ENCODE results near the gene POU2AF3.
"Not testable (repeated sequence)": the region's sequence is repeated elsewhere in the genome, so short reads cannot be mapped to it uniquely, and the experiment has no call there.

Gene POU2AF3, protein sequence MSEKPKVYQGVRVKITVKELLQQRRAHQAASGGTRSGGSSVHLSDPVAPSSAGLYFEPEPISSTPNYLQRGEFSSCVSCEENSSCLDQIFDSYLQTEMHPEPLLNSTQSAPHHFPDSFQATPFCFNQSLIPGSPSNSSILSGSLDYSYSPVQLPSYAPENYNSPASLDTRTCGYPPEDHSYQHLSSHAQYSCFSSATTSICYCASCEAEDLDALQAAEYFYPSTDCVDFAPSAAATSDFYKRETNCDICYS

DNA sequence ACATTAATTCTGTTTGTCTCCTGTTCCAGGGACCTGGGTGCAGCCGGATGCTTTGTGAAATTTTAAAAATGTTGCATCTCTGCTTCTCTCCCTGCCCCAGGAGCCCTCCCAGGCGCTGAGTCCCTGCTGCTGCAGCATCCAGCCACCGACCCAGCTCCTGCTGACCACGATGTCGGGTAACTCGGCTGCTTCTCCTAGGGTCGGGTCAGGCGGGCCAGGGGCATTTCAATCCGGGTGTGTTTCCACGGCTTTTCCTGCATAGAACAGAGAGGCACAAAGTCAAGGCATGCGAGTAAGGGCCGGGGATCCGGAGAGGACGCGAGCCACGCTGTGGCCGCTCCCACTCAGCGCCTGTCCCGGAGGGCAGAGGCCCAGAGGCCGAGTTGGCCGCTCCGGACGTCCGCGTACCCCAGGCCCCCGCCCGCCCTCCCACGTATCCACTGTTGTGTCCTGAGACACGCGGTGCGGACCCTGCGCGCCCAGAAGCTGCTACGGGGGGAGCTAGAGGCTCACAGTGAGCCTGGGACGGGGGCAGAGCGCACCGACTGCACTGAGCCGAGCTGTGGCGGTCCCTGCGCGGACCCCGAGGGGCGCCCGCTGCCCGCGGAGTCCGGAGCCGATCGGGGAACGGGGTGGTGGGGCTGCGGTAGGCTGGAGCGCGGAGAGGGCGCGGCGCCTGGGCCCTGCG lies at the start of gene POU2AF3:
Gene POU2AF3, plus strand, starts transcription at position 134 of the 688 bp plus-strand sequence. Its CDS starts 36 bp downstream, at position 170.
- no peak for DNase-seq

DNA sequence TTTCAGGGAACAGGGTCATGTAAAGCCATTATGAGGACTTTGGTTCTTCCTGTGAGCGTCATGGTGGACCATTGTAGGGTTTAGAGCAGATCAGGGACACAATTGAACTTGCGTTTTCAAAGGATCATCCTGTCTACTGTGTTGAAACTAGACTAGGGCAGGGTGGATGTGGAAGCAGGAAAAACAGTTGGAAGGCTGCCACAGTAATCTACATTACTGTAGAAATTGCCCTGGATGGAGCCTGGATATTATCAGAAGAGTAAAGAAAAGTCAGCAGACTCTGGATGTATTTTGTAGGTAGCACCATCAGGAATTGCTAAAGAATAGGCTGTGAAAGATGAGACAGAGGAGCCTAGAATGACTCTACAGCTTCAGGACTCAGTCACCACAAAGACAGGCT lies 47.4 kb upstream of the POU2AF3 start:
- DNase-seq = no peak

DNA sequence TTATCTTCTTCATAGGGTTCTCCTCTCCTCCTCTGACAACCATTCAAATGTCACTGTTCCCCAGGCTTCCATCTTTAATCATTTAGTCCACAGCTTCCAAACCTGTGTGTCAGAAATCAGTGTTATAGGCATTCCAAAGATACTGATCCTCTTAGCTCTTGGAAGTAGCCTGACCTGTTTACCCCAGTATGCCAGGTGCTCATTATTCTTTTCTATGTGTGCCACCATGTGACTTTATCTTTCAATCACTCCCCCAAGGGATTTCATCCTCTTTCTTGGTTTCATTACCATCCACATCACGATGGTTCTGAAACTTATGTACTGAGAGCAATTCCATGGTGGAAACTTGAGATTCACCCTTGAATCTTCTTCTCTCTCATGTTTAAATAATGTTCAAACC lies 45.2 kb upstream of the POU2AF3 start:
- DNase-seq = no peak

DNA sequence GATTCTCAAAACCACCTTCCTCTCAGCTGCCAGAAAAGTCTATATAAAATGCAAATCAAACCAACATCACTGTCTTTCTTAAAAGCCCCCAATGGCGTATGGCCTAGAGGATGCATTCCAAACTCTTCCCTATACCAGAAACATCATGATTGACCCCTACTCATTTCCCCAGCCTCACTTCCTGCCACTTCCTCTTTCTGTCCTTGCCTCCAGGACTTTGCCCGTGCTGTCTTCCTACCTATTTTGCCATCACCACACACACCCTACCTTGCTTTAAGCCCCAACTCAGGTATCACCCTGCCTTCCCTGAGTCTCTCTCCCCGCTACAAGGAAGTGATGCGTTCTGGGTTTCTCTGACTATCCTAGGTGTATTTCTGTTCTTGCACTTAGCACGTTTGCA lies 44.7 kb upstream of the POU2AF3 start:
- DNase-seq = no peak

DNA sequence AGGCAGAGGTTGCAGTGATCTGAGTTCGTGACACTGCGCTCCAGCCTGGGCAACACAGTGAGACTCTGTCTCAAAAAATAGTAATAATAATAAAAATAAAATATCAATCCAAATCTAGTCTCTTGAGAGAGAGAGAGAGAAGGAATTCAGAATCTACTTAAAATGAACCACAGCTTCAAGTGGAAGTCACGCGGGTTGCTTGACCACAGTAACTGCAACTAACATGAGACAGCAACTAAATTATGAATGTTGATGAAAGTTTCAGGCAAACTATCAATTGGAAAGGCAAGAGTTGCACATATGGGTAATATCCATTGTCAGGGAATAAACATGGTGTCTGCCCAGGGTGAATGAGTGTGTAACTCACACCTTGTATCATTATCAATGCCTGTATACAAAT lies 40.3 kb upstream of the POU2AF3 start:
- no peak for DNase-seq

DNA sequence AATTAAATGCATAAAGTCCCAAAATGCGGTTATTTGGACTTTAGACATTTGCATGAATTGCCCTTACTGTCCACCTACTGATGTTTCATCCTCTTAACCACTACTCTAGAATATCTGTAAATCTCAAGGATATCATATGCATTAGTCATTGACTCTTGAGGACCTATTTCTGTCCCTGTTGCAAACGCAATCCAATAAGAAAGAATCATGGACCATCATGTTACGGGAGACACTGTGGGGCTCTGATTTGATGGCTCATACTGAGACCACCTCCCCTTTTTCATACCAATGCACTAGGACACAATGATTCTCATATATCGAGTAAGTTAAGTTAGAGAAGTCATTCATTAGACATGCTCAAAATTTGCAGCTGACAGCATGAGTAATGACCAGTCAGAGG lies 38.5 kb upstream of the POU2AF3 start:
- no peak for DNase-seq

DNA sequence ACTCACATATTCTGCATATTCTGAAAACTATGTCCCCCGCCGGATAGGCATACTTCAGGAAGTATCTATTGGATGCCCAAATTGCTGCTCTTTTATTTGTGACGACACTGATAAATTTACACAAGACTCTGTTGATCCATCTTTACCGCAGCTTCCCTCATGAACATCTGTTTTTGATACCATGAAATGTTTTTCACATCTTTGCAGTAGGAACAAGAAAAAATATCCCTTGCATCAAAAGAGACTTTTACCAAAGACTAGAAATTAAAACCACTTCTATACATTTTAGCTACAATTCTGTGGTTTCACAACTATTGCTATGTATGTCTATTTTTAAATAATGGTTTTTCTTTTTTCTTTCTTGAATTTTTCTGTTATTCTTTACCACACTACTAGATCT lies 37.5 kb upstream of the POU2AF3 start:
- no peak for DNase-seq

DNA sequence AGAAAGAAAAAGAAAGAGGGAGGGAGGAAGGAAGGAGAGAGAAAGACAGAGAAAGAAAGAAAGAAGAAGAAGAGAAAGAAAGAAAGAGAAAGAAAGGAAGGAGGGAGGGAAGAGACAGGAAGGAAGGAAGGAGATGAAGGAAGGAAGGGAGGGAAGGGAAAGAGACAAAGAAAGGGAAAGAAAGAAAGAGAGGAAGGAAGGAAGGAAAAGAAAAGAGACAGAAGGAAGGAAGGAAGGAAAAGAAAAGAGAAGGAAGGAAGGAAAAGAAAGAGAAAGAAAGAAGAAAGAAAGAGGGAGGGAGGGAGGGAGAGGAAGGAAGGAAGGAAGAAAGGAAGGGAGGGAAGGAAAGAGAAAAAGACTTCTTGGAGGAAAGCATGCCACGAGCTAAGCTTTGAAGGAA lies 33.7 kb upstream of the POU2AF3 start:
- DNase-seq = no peak

DNA sequence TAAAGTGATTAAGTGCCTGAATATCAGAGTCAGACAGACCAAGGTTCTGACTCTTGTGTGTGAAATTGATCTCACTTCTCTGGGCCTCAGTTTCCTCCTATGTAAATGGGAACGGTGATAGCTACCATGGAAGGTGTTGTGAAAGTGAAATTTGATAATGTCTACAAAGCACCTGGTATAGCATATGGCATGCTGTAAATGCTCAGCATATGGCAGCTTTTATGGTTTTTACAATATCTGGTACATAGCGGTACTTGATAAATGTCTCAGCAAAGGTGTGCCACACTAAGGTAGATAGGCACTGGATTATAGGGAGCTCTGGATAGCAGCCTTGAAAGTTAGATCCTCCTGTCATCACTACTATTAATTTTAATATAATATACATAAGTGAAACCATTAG lies 32.9 kb upstream of the POU2AF3 start:
- no peak for DNase-seq

DNA sequence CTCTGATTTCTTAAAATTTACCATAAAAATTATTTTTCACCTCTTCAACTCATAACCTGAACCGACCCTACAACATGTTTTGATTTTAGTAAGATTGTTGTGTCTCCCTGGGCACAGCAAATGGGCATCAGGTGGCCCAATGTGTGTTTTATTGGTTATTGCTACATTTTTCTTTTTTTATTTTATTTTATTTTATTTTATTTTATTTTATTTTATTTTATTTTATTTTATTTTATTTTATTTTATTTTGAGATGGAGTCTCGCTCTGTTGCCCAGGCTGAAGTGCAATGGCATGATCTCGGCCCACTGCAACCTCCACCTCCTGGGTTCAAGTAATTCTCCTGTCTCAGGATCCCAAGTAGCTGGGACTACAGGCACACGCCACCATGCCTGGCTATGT lies 30.0 kb upstream of the POU2AF3 start:
- not testable (repeated sequence) for DNase-seq

DNA sequence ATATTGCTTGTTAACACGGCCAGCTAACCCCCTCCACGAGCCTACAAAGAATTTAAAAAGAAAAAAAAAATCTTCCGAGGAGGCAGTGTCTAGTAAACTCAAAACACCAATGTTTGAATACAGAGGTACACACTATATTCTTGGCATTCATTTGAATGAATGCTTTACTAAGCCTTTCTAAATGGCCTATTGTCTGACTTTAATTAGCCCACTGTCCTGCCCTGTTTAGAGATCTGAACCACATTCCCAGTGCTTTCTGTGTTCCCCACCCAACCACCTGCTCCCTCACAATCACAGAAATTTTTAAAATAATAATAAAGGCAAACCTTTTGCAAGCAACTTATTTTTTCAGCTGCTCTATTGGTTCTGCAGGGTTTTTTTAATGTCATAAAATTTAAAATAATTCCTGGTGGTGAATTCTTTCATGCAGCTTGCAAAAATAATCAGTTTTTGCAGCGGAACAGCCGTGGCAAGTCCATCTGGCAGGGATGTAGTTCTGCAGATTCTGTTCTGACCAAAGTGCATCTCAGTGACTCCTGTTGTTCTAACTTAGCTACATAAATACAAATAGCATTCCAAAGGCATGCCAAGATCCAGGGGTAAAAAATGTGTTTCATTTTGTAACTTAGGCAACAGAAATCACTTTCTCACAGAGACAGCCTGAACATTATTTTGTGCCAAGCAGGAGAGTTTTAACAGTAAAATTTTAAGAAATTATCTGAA lies 29.0 kb upstream of the POU2AF3 start:
- no peak for DNase-seq

DNA sequence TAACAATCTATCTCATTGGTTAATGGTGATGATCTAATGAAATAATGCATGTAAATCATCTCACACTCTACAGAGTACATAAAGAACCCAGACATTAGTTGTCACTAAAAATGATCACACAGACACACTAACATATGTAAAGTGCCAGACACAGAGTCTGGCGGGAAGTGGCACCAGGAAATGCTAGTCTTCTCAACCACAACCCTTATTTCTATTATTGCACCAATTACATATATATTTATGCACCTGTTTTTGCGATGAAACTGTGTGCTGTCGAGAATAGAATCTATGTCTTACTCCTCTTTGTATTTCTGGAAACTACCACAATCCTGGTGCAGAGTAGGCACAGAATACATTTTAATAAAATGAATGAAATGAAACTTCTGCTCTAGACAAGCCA lies 25.9 kb upstream of the POU2AF3 start:
- DNase-seq = no peak

DNA sequence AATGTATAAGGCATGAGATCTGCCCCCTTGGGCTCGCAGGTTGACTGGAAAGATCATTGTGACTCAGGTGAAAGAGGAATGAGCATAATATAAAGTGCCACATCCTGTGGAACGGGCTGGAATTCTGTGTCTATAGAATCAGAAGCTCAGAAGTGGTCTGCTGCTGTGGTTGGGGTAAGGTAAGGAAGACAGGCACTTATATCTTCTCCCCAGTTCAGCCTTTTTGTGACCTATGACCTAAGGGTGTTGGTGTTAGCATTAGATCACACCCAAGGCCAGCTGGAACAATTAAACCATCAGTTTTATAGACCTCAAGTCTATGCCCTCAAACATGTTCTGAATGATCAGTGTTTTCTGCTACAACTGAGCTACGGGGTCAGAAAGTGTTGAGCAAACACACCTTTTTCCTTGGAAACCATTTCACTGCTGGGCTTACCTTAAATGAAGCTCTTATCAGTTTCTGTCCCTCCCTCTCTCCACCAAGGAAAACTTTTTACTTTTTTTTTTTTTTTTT lies 15.7 kb upstream of the POU2AF3 start:
- DNase-seq = no peak

DNA sequence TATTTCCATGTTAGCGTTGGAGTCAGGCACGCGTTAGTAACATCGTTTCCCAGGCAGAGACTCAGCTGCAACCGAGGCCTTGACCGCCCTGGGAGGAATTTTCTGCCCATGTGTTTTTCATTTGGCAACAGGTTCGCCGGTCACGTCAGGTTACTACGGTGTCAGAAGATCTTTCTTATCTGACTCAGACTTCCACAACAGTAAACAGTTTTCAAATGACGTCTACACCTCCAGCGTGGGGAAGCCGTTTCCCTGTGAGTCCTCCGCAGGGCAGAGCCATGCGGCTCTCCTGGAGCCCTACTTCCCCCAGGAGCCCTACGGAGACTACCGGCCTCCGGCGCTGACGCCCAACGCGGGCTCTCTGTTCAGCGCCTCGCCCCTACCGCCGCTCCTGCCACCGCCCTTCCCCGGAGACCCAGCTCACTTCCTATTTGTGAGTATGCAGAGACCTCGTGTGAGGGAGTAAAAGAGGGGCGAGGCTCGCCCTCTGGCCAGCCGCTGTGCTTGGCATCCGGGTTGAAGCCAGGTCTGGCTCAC lies 14.3 kb upstream of the POU2AF3 start:
- no peak for DNase-seq

DNA sequence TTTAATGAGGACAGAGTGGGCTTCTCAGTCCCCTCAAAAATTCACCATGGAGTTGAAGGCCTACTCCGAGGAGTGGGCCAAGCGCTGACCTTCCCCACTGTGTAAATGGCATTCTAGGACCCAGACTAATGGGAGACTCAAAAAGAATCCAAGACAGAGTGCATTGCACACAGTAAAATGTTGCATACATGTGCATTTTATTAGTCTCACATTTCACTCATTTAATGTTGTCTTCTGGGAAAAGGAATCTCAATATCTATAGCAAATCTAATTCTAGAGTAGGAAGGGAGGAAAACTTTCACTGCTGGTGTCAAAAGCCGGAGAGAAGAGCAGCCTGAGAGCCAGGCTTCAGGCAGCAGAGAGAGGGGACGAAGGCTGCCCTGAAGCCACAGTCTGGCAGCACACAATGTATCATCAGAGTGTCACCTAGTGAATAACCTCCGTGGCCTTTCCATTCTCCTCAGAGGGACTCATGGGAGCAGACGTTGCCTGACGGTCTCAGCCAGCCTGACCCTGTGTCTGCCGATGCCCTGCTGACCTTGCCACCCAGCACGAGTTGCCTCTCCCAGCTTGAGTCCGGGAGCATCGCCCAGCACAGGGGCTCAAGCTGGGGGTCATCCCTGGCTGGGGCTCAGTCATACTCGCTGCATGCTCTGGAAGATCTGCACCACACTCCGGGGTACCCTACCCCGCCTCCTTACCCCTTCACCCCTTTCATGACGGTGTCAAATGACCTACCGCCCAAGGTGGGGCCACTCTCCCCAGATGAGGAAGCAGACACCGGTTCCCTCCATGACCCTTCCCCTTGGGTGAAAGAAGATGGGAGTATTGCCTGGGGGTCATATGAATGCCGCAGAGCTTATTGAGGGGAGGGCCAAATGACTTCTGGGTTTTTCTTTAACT lies 12.9 kb upstream of the POU2AF3 start:
- DNase-seq = no peak

DNA sequence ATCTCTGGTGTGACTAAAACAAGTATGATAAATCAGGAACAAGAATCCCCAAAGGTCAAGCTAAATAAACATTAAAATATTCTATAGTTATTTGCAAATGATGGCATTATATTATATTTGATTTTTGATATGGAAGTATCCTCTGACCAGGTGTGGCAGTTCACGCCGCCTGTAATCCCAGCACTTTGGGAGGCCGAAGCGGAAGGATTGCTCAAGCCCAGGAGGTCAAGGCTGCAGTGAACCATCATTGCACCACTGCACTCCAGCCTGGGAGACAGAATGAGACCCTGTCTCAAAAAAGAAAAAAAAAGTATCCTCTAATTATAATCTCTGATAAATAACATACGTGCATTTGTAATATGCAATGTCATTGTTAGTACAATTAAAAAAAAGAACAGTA lies 6.6 kb upstream of the POU2AF3 start:
- no peak for DNase-seq

DNA sequence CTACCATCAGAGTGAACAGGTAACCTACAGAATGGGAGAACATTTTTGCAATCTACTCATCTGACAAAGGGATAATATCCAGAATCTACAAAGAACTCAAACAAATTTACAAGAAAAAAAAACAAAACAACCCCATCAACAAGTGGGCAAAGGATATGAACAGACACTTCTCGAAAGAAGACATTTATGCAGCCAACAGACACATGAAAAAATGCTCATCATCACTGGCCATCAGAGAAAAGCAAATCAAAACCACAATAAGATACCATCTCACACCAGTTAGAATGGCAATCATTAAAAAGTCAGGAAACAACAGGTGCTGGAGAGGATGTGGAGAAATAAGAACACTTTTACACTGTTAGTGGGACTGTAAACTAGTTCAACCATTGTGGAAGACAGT lies 5.9 kb upstream of the POU2AF3 start:
- not testable (repeated sequence) for DNase-seq

DNA sequence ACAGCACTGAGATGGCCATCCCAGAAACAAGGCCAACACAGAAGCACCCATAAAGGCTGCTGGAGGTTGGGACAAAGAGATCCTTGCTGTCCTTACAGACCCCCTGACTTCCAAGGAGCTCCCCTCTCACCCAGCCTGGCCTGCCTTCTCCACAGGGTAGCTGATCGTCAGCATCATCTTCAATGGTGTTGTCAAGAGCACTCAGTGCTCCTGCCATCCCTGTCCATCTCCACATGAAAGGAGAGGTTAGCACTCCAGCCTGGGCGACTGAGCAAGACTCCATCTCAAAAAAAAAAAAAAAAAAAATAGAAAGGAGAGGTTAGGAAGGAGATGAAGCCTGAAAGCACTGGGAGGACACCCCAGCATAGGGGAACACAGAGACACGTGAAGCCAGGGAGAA lies 2.1 kb upstream of the POU2AF3 start:
- no peak for DNase-seq

DNA sequence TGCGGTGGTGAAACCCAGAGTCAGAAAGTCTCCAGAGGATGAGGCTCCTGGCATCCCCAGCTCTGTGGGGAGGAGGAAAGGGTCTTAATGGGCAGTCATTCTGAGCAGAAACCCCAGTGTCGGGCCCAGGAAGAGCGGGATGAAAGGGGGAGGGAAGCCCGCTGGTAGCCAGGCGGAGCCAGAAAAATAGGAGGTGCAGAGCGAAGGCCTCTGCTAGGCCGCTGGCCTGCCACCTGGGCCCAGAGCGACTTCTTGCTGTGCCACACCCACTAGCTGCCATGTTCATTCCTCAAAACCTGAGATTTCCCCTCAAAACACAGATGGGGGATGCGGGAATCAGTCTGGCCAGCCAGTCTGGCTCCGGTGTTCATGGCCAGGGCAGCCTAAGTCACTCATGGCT lies 650 bp upstream of the POU2AF3 start:
- DNase-seq = no peak

DNA sequence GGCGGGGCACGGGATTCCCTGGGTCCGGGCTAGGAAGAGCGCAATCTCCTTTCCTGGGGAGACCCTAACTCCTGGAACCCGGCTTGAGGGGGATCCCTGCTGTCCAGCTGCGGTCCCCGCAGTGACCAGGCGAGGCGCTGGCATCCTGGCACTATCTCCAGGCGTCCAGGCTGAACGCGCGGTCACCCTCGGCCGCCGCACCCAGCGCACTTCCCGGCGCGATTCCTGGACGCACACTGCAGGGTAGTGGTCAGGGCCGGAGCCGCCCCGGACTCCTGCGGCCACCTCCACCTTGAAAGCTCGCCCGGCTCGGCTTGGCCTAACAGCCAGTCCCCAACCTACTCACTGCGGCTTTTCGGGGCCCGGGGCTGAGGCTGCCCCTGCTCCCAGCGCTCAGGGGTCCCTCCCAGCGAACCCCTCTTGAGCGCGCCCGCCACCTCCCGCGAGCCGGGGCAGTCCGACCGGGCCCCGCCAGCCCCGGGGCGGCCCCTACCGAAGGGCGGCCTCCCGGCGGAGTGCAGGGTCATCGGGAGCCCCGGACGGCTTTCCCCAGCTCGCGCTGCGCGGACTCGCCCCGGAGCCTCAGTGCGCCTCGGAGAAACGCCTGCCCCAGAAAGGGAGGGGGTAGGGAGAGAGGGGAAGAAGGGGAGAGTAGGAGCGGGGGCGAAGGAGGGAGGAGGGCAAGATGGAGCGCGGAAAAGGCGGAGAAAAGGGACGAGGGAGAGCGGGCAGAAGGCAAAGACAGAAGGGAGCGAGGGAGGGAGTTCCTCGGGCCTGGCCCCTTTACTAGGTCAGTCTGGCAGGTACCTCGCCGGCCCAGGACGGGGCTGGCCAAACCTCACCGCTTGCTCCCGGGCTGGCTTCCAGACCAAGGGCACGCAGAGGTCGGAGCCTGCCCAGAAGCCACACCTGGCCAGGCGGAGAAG lies 1.0 kb downstream of the POU2AF3 start:
- no peak for DNase-seq

DNA sequence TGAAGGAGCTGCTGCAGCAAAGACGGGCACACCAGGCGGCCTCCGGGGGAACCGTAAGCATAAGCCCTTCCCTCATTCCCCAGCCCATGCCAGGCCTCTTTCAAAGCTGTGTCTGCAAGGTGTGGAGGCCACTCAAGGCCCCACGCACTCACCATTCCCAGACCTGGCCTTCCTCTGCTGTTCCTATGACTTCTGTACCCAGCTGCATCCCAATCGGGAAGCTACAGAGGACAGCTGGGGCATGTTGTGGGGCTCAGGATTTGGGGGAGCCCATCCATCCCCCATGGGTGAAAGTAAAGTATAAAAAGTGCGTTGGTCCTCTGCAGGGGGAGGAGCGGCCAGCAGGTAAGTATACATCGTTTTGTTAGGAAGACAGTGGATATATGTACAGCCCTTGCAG lies 2.2 kb downstream of the POU2AF3 start:
- DNase-seq = no peak

Measured in NK-92 treated with Interleukin-12 subunit alpha and Interleukin-12 subunit beta, amount 100 ng/mL, for 24 hours (cell line).